Psoas muscle (tissue), 8 donors: ENCODE measurements around the gene CDHR3. TPM values are rescaled to one million over a fixed set of nuclear protein-coding genes. Genes with fewer than 3 reads are reported as not detected.

Source experiments
- ATAC-seq, 4 donors: fragments of 200-7000 bp; cut with Tn5 transposase; one replicate each; pipeline ENCODE4 v1.9.1; 2020; ENCODE audit warnings: moderate library complexity in 3 of 4, mild to moderate bottlenecking in 2 of 4
- DNase-seq, 2 donors: peaks; one replicate each; pipeline ENCODE4 v3.0.0-alpha.2; 2020
- H3K27ac ChIP-seq: fragments of 200-600 bp; one replicate; pipeline ENCODE4 v1.8.0; 2022
- H3K27me3 ChIP-seq, 3 donors: fragments of 200-600 bp in 1 of 3; one replicate each; pipeline versions ENCODE4 v1.6.1 to v1.8.0; 2013 to 2022; ENCODE audit warnings: low read length in 2 of 3, mild to moderate bottlenecking in 2 of 3, moderate library complexity in 1 of 3; ENCODE audit not compliant: insufficient read depth in 3 of 3
- H3K36me3 ChIP-seq, 2 donors: fragments of 200-600 bp in 1 of 2; one replicate each; pipeline versions ENCODE4 v1.6.1 to v1.8.0; 2013 to 2022; ENCODE audit warnings: low read depth in 1 of 2, mild to moderate bottlenecking in 1 of 2, moderate library complexity in 1 of 2; ENCODE audit not compliant: insufficient read depth in 1 of 2
- H3K4me1 ChIP-seq: fragments of 200-600 bp; one replicate; pipeline ENCODE4 v1.8.0; 2022
- H3K4me3 ChIP-seq: fragments of 200-600 bp; one replicate; pipeline ENCODE4 v1.8.0; 2022; ENCODE audit warnings: mild to moderate bottlenecking
- H3K9me3 ChIP-seq: fragments of 200-600 bp; one replicate; pipeline ENCODE4 v1.8.0; 2022
- WGBS, 3 donors: extraction: QIAGEN DNeasy Blood & Tissue Kit; methylation state at CpG; one replicate each; pipeline versions ENCODE4 v1.1.6 to v1.1.7; 2013; 5-methylcytosine and 5-hydroxymethylcytosine counted together
- intact Hi-C, 2 donors: fragments of 100-400 bp; cut with DNase I; formaldehyde crosslinking; loops; one replicate each; pipeline versions ENCODE4 v1.11.0 to v1.14.2; 2022
- polyA plus RNA-seq, 3 donors: library from polyadenylated mRNA; stranded (reverse); fragments of 200-250 nt; gene quantifications; one replicate each; pipeline ENCODE4 v1.2.3, GENCODE V29; 2013
- total RNA-seq, 4 donors: library from RNA; stranded (reverse); fragmentation: NEBNext Ultra II Directional in 2 of 4; extraction: Animal tissue kit (Norgen Biotek cat#: 25700) in 2 of 4; gene quantifications; one replicate each; pipeline versions ENCODE4 v1.2.1 to v1.2.4, GENCODE V29; 2021 to 2023
- TF ChIP-seq, protein P1 (sequence below): fragments of 200-600 bp; IDR thresholded peaks from one replicate; pipeline ENCODE4 v1.8.0; 2022; ENCODE audit warnings: antibody characterized with exemption
- donor health status: healthy with polysubstance abuse.
- donor health status: DM: no; HTN: no; CAD: no; lungs with moderate emphysema.
- donor health status: Bipolar disorder and iron deficiency.
- donor health status: healthy.
- donor health status: DM: yes; HTN: yes; CAD: no.
- donor health status: DM: no; HTN: no; CAD: no.
- donor health status: DM: no; HTN: no; CAD: no.
- donor health status: DM: yes; HTN: yes; CAD: no.

Gene CDHR3
- total and polyA plus RNA-seq, 7 donors: 0.30 to 1.7 (median 0.44) TPM

DNA sequence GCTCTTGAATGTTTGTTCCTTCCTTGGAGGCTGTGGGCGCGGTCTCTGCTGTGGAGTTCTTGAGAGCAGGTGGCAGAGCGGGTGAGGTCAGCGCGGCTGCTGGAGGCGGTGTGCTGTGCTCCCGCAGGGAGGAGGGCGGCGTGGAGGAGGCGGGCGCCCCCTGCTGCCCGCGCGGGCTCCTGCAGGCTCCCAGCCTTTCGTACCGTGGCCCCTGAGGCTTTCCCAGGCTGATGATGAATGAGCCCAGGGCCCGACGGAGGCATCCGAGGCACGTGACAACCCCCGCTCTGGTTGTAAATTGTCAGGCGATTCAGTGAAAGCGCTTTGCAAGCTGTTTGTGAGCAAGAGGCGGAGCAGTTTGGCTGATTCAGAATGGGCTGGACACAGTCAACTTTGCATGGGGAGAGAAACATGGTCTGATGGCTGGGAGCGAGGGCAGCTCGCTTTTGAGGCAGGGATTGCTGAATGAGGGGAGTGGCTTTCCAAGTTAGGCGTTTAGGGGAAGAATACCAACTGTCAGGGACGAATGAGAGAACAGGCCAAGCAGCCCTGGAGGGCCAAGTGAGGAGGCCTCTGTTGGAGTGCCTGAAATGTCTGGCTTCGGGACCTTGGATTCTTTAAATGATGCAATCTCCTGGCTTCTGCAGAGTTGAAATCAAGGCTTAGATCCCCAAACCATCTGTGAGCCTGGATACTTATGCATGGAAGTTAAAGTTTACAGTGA is 46.6 kb downstream of the CDHR3 start:
- no peaks in the 10 kb centered on the region for H3K9me3 ChIP-seq
- peak; percentile 82 to 90 for DNase-seq
- H3K4me1 ChIP-seq: peaks cover 6% of the 10 kb centered on the region
- H3K36me3 ChIP-seq: no peaks in the 10 kb centered on the region
- peak; percentile 97 to 99 (median 98) for ATAC-seq
- H3K4me3 ChIP-seq: no peak overlapping the region
- 5 to 9% (median 6%) methylated on average over 26 to 29 of the region's 29 CpGs for WGBS, 3 donors
- no peaks in the 10 kb centered on the region for H3K27me3 ChIP-seq
- intact Hi-C loops: loop anchor here (1.0 to 5.0 kb wide), 4 partner anchors 132 to 357 kb away; partner anchors contain the start of gene ATXN7L1 (in 2 of the 2)
- H3K27ac ChIP-seq: no peak overlapping the region
- TF ChIP-seq, protein P1, sequence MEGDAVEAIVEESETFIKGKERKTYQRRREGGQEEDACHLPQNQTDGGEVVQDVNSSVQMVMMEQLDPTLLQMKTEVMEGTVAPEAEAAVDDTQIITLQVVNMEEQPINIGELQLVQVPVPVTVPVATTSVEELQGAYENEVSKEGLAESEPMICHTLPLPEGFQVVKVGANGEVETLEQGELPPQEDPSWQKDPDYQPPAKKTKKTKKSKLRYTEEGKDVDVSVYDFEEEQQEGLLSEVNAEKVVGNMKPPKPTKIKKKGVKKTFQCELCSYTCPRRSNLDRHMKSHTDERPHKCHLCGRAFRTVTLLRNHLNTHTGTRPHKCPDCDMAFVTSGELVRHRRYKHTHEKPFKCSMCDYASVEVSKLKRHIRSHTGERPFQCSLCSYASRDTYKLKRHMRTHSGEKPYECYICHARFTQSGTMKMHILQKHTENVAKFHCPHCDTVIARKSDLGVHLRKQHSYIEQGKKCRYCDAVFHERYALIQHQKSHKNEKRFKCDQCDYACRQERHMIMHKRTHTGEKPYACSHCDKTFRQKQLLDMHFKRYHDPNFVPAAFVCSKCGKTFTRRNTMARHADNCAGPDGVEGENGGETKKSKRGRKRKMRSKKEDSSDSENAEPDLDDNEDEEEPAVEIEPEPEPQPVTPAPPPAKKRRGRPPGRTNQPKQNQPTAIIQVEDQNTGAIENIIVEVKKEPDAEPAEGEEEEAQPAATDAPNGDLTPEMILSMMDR: peak; percentile 97

DNA sequence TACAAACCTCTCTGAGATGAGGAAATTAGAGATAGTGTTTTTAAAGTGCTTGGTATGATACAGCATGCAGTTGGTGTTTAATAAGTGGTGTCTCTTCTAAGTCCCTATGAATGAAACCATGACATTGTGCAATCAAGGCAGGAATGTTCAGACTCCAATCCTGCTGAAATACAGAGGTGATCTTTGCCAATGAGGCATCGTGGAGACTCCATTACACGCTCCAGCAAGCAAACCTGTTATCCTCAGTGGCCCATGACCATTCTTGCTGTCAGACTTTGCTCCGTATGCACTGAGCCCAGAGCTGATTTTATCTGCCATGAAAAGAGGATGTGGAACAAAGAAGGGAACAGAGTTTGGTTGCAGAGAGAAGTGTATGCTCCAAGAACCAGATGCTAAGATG is 47.3 kb downstream of the CDHR3 start:
- DNase-seq (no peak), ATAC-seq (peak in 1 of 4 donors; percentile 12)
- Histone ChIP-seq H3K9me3 (no peaks in the 10 kb centered on the region), H3K4me3 (no peak overlapping the region), H3K36me3 (no peaks in the 10 kb centered on the region), H3K4me1 (peaks cover 6% of the 10 kb centered on the region), H3K27me3 (no peaks in the 10 kb centered on the region), H3K27ac (no peak overlapping the region)
- 46 to 72% (median 59%) methylated on average over 3 of the region's 3 CpGs for WGBS, 3 donors
- TF ChIP-seq, protein P1: no peak
- intact Hi-C loops: loop anchor here in 1 of 2 donors (5.0 kb wide), 1 partner anchor 358 kb away; no protein-coding TSS in a partner anchor

- intact Hi-C loops: loop anchor here in 1 of 2 donors (5.0 kb wide), 1 partner anchor 359 kb away; no protein-coding TSS in a partner anchor
- DNase-seq: no peak
- no peaks in the 10 kb centered on the region for H3K9me3 ChIP-seq
- H3K27me3 ChIP-seq: no peaks in the 10 kb centered on the region
- TF ChIP-seq, protein P1: no peak
- no peak overlapping the region for H3K4me3 ChIP-seq
- peaks cover 6% of the 10 kb centered on the region for H3K4me1 ChIP-seq
- ATAC-seq: no peak
- 74 to 87% (median 79%) methylated on average over 4 of the region's 4 CpGs for WGBS, 3 donors
- no peak overlapping the region for H3K27ac ChIP-seq
- no peaks in the 10 kb centered on the region for H3K36me3 ChIP-seq
These were observed 47.8 kb downstream of the CDHR3 start for GRCh38 chr7:106010866-106011265.

DNA sequence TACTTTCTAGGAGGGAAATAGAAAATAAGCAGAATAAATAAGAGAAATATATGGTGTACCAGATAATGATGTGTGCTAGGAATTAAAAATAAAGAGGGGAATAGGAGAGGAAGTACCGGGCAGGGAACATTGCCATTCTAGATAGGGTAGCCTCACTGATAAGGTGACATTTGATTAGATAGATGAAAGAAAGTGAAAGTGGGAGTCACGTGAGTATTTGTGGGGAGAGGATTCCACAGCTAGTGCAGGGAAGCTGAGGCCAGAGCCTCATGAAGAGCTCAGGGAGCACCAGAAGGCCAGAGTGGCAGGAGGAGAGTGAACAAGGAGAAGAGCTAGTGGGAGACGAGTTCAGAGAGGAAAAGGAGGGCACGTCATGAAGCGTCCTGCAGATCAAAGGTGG is 49.1 kb downstream of the CDHR3 start:
- TF ChIP-seq, protein P1: no peak
- Histone ChIP-seq H3K36me3 (no peaks in the 10 kb centered on the region), H3K9me3 (no peaks in the 10 kb centered on the region), H3K4me1 (peaks cover 6% of the 10 kb centered on the region), H3K4me3 (no peak overlapping the region), H3K27ac (no peak overlapping the region), H3K27me3 (no peaks in the 10 kb centered on the region)
- 90 to 97% (median 95%) methylated on average over 5 of the region's 5 CpGs for WGBS, 3 donors
- intact Hi-C loops: loop anchor here in 1 of 2 donors (5.0 kb wide), 1 partner anchor 360 kb away; no protein-coding TSS in a partner anchor
- DNase-seq (no peak), ATAC-seq (no peak)
